DMS53 treated with DMSO at 0.1 percent for 48 hours (cell line): ENCODE results near the gene HSPB1.
"Not testable (repeated sequence)": the region's sequence is repeated elsewhere in the genome, so short reads cannot be mapped to it uniquely, and the experiment has no call there.

ENCODE experiments used
- DNase-seq: peaks from one replicate; lab custom pipeline; 2025; ENCODE audit not compliant: unreplicated experiment; lab: John Stamatoyannopoulos, UW

HSPB1 gene

DNA sequence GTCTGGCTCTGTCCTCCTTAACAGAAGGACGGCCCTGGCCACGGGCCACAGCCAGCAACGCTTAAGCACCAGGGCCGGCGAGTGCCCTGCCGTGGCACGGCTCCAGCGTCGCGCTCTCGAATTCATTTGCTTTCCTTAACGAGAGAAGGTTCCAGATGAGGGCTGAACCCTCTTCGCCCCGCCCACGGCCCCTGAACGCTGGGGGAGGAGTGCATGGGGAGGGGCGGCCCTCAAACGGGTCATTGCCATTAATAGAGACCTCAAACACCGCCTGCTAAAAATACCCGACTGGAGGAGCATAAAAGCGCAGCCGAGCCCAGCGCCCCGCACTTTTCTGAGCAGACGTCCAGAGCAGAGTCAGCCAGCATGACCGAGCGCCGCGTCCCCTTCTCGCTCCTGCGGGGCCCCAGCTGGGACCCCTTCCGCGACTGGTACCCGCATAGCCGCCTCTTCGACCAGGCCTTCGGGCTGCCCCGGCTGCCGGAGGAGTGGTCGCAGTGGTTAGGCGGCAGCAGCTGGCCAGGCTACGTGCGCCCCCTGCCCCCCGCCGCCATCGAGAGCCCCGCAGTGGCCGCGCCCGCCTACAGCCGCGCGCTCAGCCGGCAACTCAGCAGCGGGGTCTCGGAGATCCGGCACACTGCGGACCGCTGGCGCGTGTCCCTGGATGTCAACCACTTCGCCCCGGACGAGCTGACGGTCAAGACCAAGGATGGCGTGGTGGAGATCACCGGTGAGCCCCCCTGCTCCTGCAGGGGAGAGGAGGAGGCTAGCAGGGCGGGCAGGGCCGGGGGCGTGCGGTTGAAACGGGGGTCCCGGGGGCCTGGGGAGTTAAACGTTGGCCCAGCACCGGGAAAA is at the start of gene HSPB1:
Gene HSPB1 (plus strand): TSS at position 327 of the 855 bp plus-strand sequence. CDS start 40 bp downstream, at position 367.
- DNase-seq: peak; percentile 96

GRCh38 chr7:76254781-76255180 is 47.7 kb upstream of the HSPB1 start:
- no peak for DNase-seq

DNA sequence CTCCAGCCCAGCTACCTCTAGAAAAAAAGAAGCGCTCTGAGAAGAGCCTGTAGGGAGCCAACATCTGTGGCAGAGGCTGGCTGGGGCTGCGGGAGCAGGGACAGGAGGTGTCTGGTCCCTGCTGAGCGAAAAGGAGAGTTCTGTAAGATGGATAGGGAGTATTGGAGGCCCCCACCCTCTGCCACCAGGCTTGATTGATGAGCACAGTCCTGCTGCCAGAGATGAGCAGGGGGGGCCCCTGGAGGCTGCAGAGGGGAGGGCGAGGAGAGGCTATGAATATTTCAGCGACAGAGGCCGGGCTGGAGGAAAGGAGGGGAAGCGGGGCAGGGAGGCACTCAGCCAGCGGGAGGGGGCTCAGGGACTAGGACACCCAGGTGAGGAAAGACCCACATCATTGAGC is 44.5 kb upstream of the HSPB1 start:
- no peak for DNase-seq

DNA sequence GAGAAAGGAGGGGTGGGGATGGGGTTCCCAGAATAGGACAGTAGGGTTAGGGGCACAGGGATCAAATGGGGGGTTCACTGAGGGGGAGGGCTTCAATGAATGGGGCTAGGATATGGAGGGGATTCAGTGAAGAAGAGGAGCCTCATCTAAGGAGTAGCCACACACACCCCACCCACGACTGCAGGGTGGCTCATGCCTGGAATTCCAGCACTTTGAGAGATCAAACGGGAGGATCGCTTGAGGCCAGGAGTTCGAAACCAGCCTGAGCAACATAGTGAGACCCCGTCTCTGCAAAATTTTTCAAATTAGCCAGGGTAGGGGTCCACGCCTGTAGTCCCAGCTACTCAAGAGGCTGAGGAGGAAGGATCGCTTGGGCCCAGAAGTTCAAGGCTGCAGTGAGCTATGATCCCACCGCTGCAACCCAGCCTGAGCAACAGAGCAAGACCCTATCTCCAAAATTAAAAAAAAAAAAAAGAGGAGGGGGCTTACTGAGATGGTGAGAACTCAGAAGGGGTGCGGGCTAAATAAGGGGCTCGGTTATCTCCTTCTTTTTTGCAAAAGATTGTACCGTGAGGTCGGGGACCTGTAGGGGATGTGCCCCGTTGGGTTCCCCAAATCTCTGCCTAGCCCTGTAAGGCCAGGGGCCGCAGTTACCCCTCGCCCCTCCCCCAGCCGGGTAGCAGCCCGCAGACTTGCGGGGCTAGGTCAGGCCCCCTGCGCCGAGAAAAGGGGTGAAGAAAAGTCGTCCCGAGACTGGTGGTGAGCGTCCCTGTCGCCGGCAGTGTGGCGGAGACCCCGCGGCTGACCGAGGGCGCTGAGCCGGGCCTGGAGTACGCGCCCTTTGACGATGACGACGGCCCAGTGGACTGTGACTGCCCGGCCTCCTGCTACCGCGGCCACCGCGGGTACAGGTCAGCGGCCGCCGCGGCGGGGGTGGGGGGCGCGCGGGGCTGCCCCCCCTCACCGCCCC is 43.1 kb upstream of the HSPB1 start:
- peak; percentile 44 for DNase-seq

DNA sequence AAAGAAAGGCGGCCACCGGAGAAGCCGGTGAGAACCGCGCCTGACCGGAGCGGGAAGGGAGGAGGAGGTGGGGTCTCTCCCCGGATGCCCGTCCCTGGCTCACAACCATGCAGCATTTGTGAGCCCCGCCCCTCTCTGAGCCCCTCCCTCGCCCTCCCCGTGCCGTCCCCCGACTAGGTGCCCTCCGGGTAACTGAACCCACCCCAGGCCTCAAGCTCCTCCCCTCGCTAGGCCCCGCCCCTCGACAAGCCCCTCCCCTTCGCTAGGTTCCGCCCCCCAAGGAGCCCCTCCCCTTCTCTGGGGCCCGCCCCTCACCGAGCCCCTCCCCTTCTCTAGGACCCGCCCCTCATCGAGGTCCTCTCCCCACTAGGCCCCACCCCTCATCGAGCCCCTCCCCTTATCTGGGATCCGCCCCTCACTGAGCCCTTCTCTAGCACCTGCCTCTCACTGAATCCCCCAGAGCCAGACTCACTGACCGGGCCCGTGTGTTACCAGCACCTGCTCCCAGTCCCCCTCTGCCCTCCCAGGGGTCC is 42.2 kb upstream of the HSPB1 start:
- peak; percentile 59 for DNase-seq

GRCh38 chr7:76261329-76261728 is 41.1 kb upstream of the HSPB1 start:
- no peak for DNase-seq

GRCh38 chr7:76261931-76262330 is 40.5 kb upstream of the HSPB1 start:
- DNase-seq: no peak

DNA sequence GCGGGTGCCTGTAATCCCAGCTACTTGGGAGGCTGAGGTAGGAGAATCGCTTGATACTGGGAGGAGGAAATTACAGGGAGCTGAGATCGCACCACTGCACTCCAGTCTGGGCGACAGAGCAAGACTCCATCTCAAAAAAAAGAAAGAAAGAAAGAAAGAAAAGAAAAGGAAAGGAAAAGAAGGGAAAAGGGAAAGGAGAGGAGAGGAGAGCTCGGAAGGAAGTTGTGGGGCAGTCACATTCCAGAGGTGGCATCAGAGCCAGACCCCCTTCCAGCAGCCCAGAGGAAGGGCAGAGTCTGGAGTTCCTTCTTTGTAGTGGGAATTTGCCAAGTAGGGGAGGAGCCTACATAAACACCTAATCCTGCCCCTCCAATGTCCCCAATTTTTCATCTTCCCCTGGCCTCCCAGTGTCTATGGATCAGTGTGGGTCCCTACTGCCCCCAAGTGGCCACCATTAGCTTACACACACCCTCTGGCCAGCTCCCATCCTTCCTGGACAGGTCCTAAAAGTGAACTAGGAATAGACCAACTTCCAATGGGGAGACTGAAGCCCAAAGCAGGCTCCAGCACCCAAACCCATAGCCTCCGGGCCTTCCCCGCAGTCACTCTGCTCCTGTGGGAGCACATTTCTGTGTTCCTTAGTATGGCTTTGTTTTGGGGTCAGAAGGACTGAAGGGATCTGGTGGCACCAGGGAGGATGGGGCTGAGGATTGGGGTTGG is 39.6 kb upstream of the HSPB1 start:
- peak; percentile 62 for DNase-seq

GRCh38 chr7:76265299-76265698 is 37.2 kb upstream of the HSPB1 start:
- DNase-seq: no peak

DNA sequence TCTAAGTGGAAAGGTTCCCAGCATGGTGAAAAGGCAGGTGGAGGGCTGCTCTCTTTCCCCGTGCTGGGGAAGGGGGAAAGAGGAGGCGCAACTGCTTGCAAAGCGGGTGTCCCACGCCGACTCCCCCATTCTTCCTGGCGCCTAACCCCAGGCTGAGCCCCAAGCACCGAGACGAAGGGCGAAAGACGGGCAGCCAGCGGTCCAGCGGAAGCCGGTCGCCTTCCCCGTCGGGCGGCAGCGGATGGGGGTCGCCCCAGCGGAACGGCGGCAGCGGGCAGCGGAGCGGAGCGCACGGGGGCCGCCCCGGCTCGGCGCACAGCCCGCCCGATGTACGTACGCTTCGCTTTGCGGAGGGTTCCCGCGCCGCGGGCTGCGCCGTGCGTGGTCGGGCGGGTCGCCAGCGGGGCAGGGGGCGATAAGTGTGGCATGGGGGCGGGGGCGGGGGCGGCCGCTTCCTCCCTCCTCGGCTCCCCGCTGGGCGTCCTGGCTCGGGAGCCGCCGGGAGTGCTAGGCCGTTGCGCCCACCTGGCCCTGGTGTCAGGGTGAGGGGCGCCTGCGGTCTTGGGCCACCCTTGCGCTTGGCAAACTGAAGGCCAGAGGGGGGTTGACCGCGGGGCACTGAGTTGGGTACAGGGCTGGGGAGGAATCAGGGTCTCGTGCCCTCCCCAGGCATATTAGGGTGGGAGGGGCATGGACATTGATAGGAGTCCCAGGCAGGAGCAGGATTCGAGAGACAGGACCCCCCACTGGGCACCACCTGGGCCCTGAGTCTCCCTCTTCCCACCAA is 35.2 kb upstream of the HSPB1 start:
- no peak for DNase-seq

DNA sequence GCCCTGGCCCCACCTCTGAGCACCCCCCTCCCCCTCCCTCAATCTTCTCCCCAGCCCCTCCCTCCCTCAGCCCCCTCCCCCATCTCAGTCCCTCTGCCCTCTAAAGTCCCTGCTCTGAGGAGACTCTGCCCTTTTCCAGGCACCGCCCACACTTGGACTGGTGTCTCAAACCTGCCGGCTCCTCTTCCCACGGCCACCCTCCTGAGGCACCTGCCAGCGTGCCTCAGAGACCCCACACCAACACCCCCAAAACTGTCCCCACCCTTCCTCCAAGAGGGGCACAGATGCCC is 34.6 kb upstream of the HSPB1 start:
- no peak for DNase-seq

GRCh38 chr7:76268376-76268775 is 34.1 kb upstream of the HSPB1 start:
- DNase-seq: no peak

- no peak for DNase-seq
Observed at GRCh38 chr7:76269895-76270294, 32.6 kb upstream of the HSPB1 start.

GRCh38 chr7:76271384-76271783 is 31.1 kb upstream of the HSPB1 start:
- DNase-seq: not testable (repeated sequence)

DNA sequence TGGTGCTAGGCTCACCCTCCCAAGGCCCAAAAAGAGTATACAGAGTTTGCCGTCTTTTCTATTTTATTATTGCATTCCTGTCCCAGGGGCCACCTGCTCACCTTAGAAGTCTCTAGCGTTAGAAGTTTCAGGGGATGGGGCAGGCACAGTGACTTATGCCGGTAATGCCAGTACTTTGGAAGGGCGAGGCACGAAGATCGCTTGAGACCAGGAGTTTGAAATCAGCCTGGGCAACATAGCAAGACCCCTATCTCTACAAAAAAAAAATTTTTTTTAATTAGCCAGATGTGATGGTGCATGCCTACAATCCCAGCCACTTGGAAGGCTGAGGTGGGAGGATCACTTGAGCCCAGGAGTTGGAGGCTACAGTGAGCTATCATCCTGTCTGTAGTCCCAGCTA is 30.3 kb upstream of the HSPB1 start:
- no peak for DNase-seq

DNA sequence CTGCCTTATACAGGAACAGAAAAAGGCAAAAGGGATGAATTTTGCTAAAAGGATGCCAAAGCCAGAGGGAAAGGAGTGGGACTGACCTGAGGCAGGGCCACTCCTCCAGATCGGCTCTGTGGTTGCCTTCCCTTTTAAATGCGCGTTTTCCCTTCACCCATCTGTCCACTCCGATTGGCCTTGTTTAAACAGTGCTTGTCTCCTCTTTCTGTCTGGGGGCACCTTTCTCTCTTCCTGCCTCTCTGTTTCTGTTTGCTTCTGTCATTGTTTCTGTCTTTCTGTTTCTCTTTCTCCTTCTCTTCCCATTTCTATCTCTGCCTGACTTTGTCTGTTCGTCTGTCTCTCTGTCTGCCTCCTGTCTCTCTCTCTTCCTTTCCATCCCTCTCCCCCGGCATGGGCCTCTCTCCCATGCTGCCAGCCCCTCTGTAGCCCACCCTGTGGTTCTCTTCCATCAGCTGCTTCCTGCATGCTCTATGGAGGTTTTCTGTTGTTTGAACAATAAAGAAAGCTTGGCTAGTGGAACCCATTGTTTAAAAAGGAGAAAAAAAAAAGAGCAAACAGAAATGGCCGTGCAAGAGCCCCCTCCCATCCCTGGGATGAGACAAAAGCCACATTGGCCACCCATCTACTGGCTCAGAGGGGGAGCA is 29.5 kb upstream of the HSPB1 start:
- DNase-seq: no peak

GRCh38 chr7:76273503-76273902 is 29.0 kb upstream of the HSPB1 start:
- DNase-seq: no peak

DNA sequence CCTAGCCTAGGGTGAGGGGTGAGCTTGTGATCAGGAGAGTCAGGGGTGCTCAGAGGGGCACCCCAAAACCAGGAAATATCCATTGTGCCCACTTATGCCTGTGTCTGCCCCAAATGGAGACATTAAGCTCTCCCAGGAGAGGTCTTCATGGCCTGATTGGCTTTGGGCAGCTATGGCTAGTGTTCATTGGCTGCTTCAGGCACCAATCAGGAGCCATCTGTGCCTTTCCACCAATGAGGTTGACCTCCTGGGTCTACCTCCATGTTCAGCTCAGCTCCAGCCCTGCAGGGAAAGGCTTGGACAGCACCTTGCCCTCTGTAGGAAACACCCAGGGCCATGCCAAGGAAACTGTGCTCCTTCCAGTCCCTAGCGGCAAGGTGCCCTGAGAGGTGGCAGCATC is 23.9 kb upstream of the HSPB1 start:
- DNase-seq: no peak

- DNase-seq: no peak
Observed at GRCh38 chr7:76280408-76280807, 22.1 kb upstream of the HSPB1 start.
